NCI-H187 treated with DMSO at 0.1 percent for 48 hours (cell line): ENCODE results near the gene BID.

Source experiments
- DNase-seq: peaks from one replicate; lab custom pipeline; 2025; lab: John Stamatoyannopoulos, UW

The BID gene

GRCh38 chr22:17803609-17804270 is 29.5 kb upstream of the BID start:
- no peak for DNase-seq

DNA sequence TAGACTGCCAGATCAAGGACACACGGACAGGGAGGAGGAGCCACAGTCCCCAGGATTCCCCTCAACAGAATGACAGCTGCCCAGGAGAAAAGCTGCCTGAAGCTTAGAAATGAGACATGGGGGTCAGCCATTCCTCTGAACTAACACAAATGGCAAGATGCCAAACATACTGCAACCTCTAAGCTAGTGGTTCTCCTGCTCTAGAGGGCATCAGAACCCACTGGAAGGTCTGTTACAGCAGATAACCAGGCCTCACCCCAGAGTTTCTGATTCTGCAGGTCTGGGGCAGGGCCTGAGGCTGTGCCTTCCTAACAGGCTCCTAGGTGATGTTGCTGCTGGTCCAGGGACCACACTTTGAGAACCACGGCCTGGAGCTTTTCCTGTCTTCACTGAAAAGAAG is 28.6 kb upstream of the BID start:
- DNase-seq = no peak

- DNase-seq = no peak
Measured at GRCh38 chr22:17802411-17802810, 28.1 kb upstream of the BID start.

DNA sequence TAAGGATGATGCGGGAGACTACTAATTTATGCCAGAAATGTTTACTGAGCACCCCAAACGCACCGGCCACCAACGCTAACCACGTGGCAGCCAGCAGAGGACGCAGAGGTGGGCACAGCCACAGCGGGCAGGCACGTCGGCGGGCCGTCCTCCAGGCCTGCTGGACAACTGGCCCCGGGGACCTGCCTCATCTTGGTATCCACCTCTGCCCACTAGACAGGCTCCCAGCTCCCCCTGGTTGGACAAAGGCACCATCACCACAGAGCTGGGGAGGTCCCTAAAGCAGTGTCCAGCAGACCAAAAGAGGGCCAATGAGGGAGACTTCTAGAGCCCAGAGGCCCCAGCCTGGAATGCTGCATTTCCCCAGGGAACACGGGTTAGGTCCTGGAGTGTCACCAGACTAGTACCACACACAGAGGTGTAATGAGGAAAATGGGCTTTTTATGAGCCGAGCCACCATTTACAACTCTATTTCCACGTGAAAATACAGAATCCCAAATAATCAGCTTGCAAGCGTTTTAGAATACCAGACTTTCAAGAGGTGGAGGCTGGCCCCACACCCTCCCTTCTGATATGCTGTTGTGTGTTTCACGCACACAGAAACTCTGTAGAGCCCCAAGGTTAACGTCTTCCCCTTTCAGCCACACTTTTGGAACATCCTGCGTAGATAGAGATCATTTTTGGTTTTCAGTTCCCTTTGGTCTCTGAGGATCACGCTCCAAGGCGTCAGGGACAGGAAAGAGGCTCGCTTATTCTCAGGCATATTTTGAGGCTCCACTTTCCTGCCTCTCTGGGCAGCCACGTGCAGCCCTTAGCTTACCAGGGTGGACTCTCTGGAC is 23.7 kb upstream of the BID start:
- no peak for DNase-seq

GRCh38 chr22:17796695-17797094 is 22.4 kb upstream of the BID start:
- DNase-seq = no peak

DNA sequence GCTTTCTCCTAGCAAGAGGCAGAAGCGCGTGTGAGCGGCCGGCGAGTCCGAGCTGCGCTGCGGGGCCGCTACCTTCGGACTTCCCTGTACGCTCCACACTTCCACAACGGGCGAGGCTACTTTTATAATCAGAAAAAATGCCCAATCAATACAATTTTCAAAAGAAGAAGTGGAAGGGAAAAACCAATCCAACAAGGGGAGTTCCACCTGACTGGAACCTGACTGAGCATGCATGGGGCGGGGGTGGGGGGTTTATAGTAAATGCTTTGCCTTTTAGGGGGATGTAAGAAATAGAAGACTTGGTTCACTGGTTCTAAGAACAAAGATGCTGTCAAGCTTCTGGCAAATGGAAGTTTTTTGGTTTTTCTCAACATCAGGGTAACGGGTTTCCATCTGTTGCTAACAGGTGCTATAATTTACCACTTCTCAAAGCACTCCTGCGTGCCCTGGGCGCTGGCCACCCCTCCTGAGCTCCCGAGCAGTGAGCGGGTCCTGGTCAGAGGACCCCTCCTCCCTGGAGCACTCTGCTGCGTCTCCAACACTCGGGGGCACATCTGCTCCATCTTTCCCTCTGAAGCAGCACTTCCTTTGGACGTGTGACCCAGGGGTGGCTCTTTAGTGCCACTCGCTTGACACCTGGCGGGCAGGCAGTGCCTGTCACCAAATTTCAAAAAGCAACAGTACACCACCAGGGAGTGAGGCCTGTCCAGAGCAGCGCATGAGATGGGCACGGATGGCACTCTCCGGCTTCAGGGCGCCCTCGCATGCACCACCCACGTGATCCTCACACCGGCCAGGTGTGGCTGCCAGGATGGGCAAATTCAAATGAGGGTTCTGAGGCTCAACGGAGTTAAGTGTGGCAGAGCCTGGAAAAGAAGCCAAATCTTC is 21.6 kb upstream of the BID start:
- no peak for DNase-seq

DNA sequence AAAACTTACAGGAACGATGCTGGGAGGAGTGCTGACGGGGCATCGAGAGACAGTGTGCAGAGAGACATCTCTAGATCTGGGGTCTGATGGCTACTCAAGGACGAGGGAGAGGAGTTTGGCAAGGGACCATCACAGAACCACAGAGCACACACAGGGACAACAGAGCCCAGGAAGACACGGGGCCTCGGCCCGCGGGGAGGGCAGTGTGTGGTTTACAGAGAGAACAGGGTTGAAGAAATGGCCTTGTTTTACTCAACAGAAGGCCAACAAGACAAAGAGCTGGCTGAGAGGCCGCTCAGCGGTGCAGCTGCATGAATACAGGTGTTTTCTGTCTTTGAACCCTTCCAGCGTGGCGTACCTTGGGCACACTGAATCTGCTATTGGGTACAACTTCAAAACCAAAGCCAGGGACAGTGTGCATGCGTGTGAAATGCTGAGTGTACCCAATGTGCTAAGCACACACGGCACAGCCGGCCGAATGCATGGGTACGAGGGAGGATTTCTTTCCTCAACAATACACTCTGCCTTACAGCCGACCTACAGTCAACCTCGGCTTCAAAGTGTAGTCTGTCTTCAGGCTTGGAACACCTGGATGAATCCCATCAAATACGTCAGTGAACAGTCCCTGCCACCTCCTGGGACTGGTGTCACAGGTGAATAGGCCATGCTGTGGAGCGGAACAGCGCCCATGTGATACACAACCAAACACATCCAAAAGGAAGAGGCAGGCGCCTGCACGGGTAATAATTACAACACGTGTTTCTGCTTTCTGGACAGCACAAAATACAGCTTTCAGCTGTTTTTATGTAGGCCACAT is 20.7 kb upstream of the BID start:
- no peak for DNase-seq

DNA sequence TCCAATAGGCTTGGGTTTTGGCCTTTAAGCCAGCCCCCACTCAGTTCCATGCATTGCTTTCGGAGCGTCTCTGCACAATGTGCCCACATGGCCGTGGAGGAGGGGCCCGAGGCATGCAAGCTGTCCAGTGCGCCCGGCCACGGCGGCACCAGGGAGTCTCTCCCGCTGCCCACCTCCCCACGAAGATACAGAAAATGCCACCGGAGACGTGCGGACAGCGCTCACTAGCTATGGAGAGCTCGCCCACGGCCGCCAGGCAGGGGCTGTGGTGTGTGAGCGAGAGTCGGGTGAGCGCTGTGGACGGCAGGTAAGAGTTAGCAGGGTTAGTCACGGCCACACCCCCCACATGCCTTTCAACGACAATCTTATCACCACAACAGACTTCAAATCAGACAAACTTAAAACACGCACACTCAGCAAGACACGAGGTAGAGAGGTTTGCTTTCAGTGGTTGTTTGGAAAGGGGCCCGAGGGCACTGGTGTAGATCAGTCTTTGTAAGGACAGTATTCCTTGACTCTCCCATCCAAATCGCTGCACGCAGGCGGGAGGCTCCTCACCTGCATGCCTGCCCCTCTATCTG is 18.7 kb upstream of the BID start:
- no peak for DNase-seq

DNA sequence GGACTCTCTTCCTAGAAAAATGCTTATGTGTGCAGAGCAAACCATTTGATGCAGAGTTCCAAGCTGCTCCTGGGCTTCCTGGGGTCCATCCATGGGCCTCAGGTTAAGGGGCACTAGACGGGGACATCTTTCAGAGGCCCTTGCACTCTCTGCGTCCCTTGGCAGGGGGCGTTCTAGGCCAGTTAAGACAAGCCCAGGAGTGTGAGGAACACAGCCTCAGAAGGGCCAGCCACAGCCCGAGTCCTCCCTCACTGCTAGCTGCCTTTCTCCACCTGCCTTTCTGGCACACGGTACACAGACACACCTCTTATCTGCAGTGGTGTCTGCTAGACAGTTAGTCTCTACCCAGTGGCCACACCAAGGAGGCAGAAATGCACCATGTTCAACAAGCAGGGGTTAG is 18.0 kb upstream of the BID start:
- no peak for DNase-seq

DNA sequence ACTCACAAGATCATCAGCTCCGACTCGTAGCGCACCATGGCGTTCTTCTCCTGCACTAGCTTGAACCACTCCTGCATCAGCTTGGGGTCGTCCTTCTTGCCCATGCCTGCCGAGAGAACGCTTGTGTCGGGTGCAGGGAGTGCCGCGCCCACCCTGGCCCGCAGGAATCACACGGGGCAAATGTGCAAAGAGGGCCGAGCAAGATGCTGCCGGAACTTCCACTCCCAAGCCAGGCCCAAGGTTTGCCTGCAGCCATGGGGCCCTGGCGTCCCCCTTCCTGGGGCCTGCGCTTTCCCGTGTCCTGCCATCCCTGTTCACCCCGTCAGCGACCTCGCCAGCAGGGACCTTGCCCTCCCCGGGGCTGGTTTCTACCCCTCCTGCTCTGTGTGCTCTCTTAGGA is 16.9 kb upstream of the BID start:
- no peak for DNase-seq

- DNase-seq = no peak
Measured at GRCh38 chr22:17789379-17790200, 15.3 kb upstream of the BID start.

DNA sequence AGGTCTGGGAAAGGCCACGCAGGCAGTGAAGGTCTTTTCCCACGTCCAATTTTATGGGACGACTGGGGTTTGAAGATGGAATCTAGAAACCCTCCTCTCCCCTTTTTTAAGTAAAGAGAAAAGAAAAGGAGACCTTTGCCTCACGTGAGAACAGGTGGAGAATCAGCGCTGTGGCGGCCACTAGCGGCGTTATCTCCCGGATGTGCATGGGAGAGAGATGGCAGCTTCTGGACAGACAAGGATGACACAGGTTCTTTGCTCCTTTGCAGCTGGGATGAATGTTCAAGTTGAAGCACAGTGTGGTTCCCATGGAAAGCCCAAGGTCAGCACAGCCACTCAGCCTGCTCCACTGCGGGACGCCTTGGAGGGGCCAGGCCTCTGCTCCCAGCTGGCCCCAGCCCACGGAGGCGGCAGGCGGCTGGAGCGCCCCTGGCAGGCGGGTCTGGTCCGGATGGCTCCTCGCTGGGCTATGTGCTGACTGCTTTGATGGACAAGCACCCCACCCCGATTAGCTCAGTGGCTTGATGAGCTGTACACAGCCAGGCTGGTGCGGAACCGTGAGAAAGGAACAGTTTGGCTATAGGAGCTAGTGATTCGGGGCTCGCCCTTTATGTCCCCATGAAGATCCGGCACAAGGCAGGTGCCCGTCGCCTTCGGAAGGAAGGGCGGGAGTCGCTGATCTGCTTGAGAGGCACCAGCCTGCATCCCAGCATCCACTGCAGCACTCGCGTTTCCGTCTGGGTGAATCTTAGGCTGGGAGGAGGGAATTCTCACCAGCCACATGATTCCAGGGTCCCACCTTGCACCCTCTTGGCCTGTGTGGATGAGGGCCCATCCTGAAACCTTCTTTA is 14.5 kb upstream of the BID start:
- no peak for DNase-seq

DNA sequence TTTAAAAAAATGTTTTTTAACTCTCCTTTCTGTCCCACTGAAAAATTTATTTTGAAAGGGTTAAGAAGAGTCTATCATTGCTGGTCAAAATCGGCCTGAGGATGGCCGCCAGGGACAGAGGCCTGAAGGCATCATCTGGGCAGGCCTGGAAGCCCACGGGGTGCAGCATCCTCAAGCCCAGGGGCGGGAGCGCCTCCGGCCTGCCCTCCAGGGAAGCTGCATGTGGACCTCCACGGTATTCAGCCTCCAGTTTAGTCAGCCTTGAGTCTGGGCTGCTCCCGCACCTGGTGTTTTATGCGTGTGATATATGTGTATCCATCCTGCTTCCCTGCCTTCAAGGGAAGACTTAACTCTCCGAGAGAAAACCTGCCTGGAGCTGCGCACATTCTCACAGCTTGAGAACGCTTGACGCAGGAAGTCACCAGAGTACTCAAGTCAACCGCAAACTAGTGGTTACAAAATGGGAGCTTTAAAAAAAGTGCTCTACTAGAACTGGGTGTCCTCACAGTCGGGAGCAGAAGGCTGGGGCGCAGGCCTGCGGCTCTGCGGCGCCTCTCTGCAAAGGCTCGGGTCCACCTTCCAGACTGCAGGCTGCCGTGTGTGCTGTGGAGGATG is 13.6 kb upstream of the BID start:
- DNase-seq = no peak

GRCh38 chr22:17787241-17787640 is 13.0 kb upstream of the BID start:
- no peak for DNase-seq

GRCh38 chr22:17786435-17787161 is 12.3 kb upstream of the BID start:
- no peak for DNase-seq

DNA sequence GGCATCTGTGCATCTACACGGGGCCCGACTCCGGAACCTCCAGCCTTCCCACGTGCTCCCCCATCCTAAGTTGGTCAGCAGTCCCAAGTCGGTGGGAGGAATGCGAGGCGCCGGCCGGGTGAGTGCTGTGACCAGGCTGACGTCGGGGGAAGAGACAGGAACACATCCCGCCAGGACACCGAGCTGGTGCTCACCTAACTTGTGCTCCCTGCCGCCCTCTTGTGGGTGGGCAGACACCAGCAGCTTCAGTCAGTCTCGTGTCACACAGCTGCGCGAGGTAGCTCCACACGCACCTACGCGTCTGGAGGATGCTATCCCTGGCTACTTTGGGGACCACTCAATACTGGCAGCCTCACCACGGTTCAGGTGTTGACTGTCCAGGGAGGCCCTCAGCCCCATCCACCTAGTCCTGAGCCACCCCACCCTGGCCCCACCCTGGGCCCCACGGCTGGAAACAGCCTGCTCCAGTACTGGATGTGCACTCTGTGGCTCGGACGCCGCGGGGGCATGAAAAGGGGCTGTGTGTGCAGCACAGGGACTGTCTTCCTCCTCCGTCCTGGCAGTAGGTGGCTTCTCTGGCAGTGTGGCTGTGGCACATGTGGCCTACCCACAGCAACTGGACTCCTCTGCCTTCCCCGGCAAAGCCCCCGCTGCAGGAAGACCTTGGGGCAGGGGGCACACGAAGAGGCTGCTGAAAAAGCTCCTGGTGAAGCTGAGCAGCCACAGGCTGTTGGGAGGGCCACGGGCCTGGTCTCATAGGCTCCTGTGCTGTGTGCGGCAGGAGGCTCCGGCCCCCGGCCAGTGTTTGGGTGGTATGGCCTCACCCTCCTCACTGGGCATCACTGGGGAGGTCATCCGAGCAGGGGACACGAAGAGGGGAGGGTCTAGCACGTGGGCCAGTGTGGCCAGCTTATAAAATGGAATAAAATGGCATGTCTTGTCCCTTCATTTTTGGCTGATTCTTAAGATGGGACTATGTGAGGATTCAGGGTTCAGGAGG is 11.2 kb upstream of the BID start:
- no peak for DNase-seq

GRCh38 chr22:17784776-17785175 is 10.5 kb upstream of the BID start:
- DNase-seq = no peak
